ENCODE data around the gene MYL9.
"Not testable (repeated sequence)": the region's sequence is repeated elsewhere in the genome, so short reads cannot be mapped to it uniquely, and the experiment has no call there.

The MYL9 gene

DNA sequence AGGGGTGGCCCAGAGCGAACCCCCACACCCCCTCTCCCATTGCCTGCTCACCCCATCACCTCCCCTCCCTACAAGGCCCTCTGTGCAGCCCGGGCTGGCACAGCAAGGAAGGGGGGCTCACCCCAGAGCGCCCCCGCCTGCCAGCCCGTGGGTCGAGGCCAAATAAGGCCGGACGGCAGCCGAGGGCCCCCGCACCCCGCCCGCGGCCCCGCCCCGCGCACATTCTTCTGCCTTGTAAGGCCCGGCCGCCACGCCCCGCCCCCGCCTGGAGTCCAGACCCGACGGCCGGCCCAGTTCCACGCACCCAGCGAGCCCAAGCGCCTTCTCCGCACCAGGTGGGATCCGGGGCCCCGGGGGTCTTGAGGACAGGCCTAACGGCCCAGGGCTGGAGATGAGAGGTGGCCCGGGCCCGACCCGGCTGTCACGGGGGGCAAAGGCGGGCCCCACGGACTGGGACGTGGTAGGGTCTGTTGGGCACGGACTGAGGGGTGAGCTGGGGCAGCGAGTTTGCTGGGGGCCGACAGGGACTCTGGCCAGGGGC, at the start of gene MYL9:
TSS of gene MYL9 (plus strand) at position 293 of the 541 bp plus-strand sequence. CDS start 3,366 bp downstream, outside the sequence.
- DNase-seq (ENCODE audit: low read depth in 3 of 3): no peak

GRCh38 chr20:36491901-36492617, 49.3 kb upstream of the MYL9 start:
- DNase-seq (ENCODE audit: low read depth in 3 of 3): peak in 2 of 3 experiments; percentile 13 to 22

DNA sequence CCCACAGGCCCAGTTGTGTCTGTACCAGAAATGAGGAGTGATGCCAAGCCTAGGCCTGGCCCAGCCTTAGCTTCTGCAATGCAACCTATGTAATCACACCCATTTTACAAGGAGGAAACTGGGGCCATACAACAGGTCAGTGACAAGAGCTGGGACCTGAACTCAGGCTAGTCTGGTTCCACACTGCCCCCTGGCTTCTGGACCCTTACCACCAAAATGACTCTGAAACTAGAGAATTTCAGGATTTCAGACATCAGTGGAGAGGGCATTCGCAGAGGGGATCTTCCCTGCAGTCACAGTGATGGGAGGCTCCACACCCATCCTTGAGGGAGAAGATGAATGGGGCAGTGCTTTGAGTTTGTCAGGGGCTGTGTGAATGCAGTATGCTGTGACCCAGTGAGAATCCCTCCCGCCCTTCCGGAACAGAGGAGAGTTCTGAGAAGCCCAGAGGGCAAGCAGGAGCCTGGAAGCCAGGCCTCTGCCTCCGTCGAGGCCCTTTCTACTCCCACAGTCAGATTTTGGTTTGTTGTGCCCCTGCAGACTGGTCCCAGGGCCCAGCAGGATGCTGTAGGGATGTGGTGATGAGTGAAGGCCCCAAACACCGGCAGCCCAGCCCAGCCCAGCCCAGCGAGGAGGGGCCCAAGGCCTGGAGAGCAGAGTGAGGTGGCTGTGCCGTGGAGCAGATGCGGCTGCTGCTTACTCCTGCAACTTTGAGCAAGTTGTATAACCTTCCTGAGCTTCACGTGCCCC, 48.1 kb upstream of the MYL9 start:
- no peak for DNase-seq (ENCODE audit: low read depth in 3 of 3)

DNA sequence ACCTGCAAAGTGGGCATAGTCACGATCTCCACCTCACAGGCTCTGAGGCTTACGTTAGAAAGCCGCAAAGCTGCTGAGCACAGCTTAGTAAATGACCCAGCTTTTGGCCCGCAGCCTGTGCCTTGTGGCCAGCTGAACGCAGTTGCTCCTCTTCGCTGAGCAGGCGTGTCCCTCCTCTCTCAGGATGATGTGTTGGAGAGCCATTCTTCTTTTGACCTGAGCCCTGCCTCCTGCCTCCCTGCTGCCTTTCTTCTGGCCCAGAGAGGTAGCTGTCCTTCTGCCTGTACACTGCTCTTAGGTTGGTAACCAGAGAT, 47.6 kb upstream of the MYL9 start:
- DNase-seq (ENCODE audit: low read depth in 3 of 3): no peak

GRCh38 chr20:36496707-36497669, 44.3 kb upstream of the MYL9 start:
- no peak for DNase-seq (ENCODE audit: low read depth in 3 of 3)

DNA sequence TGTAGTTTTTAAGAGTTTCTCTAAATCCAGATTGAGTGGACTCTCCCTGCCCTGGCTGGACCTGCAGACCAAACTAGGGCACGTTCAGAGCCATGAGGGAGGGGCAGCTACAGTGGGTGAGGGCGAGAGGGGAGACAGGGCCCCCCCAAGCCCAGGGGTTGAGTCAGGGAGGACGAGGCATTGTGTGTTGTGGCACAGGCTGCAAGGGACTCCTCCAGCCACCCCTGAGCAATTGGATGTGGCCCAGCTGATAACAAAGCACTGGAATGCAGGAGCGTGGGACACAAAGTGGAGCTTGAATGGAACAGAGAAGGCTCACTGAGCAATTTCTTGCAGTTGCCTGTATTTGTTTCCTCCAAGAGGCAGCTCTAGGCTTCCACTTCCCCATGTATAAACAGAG, 43.5 kb upstream of the MYL9 start:
- DNase-seq (ENCODE audit: low read depth in 3 of 3): no peak

- DNase-seq (ENCODE audit: low read depth in 3 of 3): no peak
These were observed 42.7 kb upstream of the MYL9 start for GRCh38 chr20:36498386-36499179.

- no peak for DNase-seq (ENCODE audit: low read depth in 3 of 3)
These were observed 42.1 kb upstream of the MYL9 start for GRCh38 chr20:36499211-36499610.

- no peak for DNase-seq (ENCODE audit: low read depth in 3 of 3)
These were observed 41.4 kb upstream of the MYL9 start for GRCh38 chr20:36499723-36500501.

- no peak for DNase-seq (ENCODE audit: low read depth in 3 of 3)
These were observed 39.8 kb upstream of the MYL9 start for GRCh38 chr20:36501367-36502006.

DNA sequence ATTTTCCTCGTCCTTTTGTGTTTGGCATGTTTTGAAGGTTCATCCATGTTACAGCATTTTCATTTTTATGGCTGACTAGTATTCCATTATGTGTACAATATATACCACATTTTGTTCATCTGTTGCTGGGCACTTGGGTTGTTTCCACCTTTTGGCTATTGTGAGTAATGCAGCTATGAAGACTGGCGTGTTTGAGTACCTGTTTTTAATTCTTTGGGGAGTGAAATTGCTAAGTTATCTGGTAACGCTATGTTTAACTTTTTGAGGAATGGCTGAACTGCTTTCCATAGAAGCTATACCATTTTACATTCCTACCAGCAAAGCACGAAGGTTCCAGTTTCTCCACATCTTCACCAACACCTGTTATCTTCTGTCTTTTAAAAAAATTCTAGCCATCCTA, 37.0 kb upstream of the MYL9 start:
- no peak for DNase-seq (ENCODE audit: low read depth in 3 of 3)

DNA sequence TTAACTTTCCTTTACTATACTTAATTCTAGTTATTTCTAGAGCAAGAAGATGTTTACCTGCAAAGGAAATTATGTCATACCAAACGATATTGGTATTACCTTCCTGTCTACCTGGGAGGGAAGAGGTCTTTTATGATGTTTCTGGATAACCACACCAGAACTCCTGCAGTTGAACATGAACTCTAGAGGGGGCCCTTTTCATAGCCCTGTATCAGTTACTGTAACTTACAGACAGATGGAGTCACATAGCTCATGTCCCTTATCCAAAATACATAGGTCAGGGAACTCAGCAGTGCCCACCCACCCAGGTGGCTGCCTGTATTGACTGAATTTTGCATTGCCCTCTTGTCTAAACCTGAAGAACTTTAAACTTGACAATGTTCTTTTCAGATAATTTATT, 35.1 kb upstream of the MYL9 start:
- no peak for DNase-seq (ENCODE audit: low read depth in 3 of 3)

- no peak for DNase-seq (ENCODE audit: low read depth in 3 of 3)
These were observed 33.6 kb upstream of the MYL9 start for GRCh38 chr20:36507746-36508145.

GRCh38 chr20:36519012-36519719, 22.2 kb upstream of the MYL9 start:
- no peak for DNase-seq (ENCODE audit: low read depth in 3 of 3)

DNA sequence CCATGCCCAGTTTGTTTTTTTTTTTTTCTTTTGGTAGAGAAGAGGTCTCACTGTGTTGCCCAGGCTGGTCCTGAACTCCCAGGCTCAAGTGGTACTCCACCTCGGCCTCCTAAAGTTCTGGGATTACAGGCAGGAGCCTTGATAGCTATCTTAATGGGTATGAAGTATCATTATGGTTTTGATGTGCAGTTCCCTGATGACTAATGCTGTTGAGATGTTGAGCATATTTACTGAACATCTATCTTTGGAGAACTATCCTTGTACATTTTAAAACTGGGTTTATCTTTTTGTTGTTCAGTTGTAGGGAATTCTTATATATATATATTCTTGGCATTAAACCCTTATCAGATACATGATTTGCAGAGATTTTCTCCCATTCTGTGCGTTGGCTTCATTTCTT, 21.4 kb upstream of the MYL9 start:
- DNase-seq (ENCODE audit: low read depth in 3 of 3): no peak

DNA sequence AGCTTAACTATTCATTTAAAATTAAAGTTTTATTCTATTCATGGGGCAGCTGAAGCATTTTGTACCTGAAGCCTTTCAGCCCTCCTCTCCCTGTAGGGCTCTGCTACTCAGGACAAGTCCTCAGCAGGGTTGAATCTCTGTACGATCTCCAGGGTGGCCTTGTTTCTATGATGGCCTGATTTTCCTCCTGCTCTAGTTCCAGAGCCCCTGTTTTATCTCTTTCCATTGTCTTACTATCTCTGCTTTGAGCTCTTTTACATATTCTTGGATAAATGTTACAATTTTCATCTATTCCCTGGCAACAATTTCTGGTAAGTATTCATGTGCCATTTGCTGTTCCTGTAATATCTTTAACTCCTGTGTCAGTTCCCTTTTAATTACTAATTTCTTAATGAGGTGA, 19.8 kb upstream of the MYL9 start:
- DNase-seq (ENCODE audit: low read depth in 3 of 3): no peak

DNA sequence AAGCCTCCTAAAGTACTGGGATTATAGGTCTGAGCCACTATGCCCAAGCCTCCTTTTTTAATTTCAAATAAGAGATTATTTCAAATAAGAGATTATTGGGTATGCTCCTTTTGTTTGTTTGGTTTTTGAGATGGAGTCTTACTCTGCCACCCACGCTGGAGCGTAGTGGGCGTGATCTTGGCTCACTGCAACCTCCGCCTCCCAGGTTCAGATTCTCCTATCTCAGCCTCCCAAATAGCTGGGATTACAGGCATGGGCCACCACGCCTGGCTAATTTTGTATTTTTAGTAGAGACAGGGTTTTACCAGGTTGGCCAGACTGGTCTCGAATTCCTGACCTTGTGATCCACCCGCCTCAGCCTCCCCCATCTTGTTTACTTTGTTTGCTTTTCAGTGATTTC, 18.9 kb upstream of the MYL9 start:
- not testable (repeated sequence) for DNase-seq (ENCODE audit: low read depth in 3 of 3)

DNA sequence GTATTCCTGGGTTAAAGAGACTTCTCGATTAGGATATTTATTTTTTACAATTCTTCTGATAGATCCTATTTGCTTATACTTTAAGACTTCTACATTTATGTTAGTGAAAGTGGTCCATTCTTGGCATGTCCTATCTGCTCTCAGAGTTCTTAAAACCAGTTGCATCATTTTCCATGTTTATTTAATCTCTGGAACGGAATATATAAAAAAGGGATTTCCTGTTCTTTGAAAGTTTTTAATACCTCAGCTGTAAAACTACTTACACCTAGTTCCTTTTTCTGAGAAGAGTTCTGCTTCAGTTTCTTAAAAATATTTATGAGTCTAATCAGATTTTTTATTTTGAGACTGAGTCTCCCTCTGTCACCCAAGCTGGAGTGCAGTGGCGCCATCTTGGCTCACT, 18.0 kb upstream of the MYL9 start:
- no peak for DNase-seq (ENCODE audit: low read depth in 3 of 3)

DNA sequence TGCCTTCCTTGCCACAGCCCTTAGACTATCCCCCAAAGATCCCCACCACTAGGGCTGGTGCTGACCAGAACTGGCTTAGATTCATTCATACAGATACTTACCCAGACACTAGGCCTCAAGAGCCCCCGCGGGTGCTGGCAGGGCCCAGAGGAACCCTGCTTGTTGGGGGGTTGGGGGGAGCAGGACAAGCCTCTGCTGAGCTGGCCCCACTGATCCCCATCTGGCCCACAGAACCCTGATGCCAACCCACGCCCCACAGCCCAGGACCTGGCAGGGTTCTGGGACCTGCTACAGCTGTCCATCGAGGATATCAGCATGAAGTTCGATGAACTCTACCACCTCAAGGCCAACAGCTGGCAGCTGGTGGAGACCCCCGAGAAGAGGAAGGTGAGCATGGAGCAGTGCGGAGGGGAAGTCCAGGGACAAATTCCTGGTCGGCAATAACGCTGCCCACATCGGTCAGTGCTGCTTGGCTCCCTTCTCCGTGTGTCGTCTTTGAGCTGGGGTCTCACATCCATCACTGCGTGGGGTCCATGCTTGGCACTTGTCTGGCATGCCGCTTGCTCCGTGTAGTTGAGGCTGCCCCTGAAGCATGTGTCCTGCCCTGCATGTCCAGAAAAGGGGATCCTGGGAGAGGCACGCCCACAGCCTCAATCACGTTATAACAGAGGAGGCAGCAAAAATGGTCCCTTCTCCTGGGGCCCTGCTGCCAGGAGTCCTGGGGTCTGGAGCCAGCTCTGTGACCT, 15.5 kb upstream of the MYL9 start:
- DNase-seq (ENCODE audit: low read depth in 3 of 3): no peak

Data from stimulated activated CD4-positive, alpha-beta T cell treated with anti-CD3 and anti-CD28 coated beads, TNF-alpha, amount 100 ng/mL, for 4 hours (primary cell).